Measurements from ENCODE around the gene CRYGS.
A peak's percentile ranks its signal among the peaks of the same experiment; 100 is the strongest.

Gene CRYGS

GRCh38 chr3:186496016-186496415 is 48.2 kb downstream of the CRYGS start:
- Histone ChIP-seq H3K4me1 (ENCODE audit: control insufficient read depth, insufficient read depth, low read length) (peaks cover 5% of the 10 kb centered on the region; the same call in 1 of the 2 replicates), H3K36me3 (ENCODE audit: control insufficient read depth in 2 of 2, insufficient read depth in 1 of 2, low read length in 2 of 2) (no peaks in the 10 kb centered on the region), H3K27ac (ENCODE audit: extremely low read depth, low read depth, low read length) (no peak overlapping the region), H3K9me3 (ENCODE audit: control insufficient read depth, insufficient read depth, low read depth, low read length) (no peaks in the 10 kb centered on the region), H3K4me3 (ENCODE audit: low read depth, low read length) (no peak overlapping the region)
- POLR2A ChIA-PET = no interaction called here
- CTCF ChIA-PET = interaction anchor here (0.7 kb wide), 1 partner anchor 61 kb away, joined by 3 read pairs; no protein-coding TSS in a partner anchor
- TF ChIP-seq ZNF548 (tag by site-specific recombination; IDR thresholded peaks at IDR 0.05) (no peak), WT1 (tag by site-specific recombination; IDR thresholded peaks at IDR 0.05) (no peak), ZNF645 (tag by site-specific recombination; IDR thresholded peaks at IDR 0.05) (no peak), TSHZ1 (tag by site-specific recombination; IDR thresholded peaks at IDR 0.05; ENCODE audit: borderline replicate concordance) (no peak), ZNF248 (tag by site-specific recombination; IDR thresholded peaks at IDR 0.05) (no peak), ZXDB (tag by site-specific recombination; IDR thresholded peaks at IDR 0.05) (no peak), ZFHX2 (tag by site-specific recombination; conservative IDR thresholded peaks at IDR 0.05) (no peak), ZNF521 (tag by site-specific recombination; IDR thresholded peaks at IDR 0.05) (no peak), ZNF202 (tag by site-specific recombination; IDR thresholded peaks at IDR 0.05; ENCODE audit: borderline replicate concordance) (no peak), ZNF571 (tag by site-specific recombination; IDR thresholded peaks at IDR 0.05) (no peak), KLF10 (tag by site-specific recombination; IDR thresholded peaks at IDR 0.05) (no peak), ZNF558 (tag by site-specific recombination; IDR thresholded peaks at IDR 0.05) (no peak), ZNF157 (tag by site-specific recombination; IDR thresholded peaks at IDR 0.05) (no peak), ZNF335 (tag by site-specific recombination; conservative IDR thresholded peaks at IDR 0.05) (no peak), TRIM28 (IDR thresholded peaks at IDR 0.05; ENCODE audit: borderline replicate concordance, low read length) (no peak)

- CTCF ChIA-PET = no interaction called here
- H3K27ac ChIP-seq (ENCODE audit: extremely low read depth, low read depth, low read length) = no peak overlapping the region
- TF ChIP-seq ZNF280D (tag by site-specific recombination; IDR thresholded peaks at IDR 0.05) (no peak), ZNF398 (tag by site-specific recombination; IDR thresholded peaks at IDR 0.05) (no peak), ZNF670 (tag by site-specific recombination; IDR thresholded peaks at IDR 0.05; ENCODE audit: low read depth) (no peak), ZIC2 (tag by site-specific recombination; IDR thresholded peaks at IDR 0.05) (no peak), BCL11A (tag by site-specific recombination; IDR thresholded peaks at IDR 0.05; ENCODE audit: low read depth) (no peak), SCRT2 (tag by site-specific recombination; IDR thresholded peaks at IDR 0.05) (peak; percentile 43), PATZ1 (tag by site-specific recombination; IDR thresholded peaks at IDR 0.05) (no peak)
- no peaks in the 10 kb centered on the region for H3K36me3 ChIP-seq (ENCODE audit: control insufficient read depth in 2 of 2, insufficient read depth in 1 of 2, low read length in 2 of 2)
- peaks cover 5% of the 10 kb centered on the region; the same call in 1 of the 2 replicates for H3K4me1 ChIP-seq (ENCODE audit: control insufficient read depth, insufficient read depth, low read length)
- no peaks in the 10 kb centered on the region for H3K9me3 ChIP-seq (ENCODE audit: control insufficient read depth, insufficient read depth, low read depth, low read length)
- POLR2A ChIA-PET = no interaction called here
- no peak overlapping the region for H3K4me3 ChIP-seq (ENCODE audit: low read depth, low read length)
Observed at GRCh38 chr3:186493525-186494255, 50.5 kb downstream of the CRYGS start.
